GM23338 (cell line): ENCODE results near the gene VWA3B.

ENCODE experiments used
- CREB1 ChIP-seq: fragments of 250-450 bp; sonication (Bioruptor Pico); IDR thresholded peaks from 2 replicates; pipeline ENCODE4 v1.5.0; 2020; ENCODE audit warnings: low read depth, mild to moderate bottlenecking, moderate library complexity
- EZH2 ChIP-seq: fragments of 200-600 bp; sonication (generic); IDR thresholded peaks from one replicate; pipeline ENCODE4 v1.8.0; 2017; ENCODE audit warnings: antibody characterized with exemption, mild to moderate bottlenecking, low read depth; ENCODE audit not compliant: unreplicated experiment
- EZH2phosphoT487 ChIP-seq: fragments of 200-600 bp; sonication (generic); IDR thresholded peaks from one replicate; pipeline ENCODE4 v1.8.1; 2018; ENCODE audit warnings: antibody characterized with exemption; ENCODE audit not compliant: unreplicated experiment
- JUNB ChIP-seq: IDR thresholded peaks from one replicate; pipeline ENCODE4 v1.6.1; 2016; ENCODE audit warnings: antibody characterized with exemption; ENCODE audit not compliant: unreplicated experiment
- NANOG ChIP-seq: IDR thresholded peaks from 2 replicates; pipeline ENCODE4 v1.6.1; 2016; ENCODE audit warnings: antibody characterized with exemption, borderline replicate concordance
- POLR2AphosphoS5 ChIP-seq: IDR thresholded peaks from 2 replicates; pipeline ENCODE4 v1.6.1; 2016; ENCODE audit warnings: antibody characterized with exemption, low read depth
- ZNF114 ChIP-seq: fragments of 250-450 bp; sonication (Bioruptor Pico); IDR thresholded peaks from 2 replicates; pipeline ENCODE4 v1.5.0; 2020; ENCODE audit warnings: mild to moderate bottlenecking, moderate library complexity
- ZNF331 ChIP-seq: fragments of 250-450 bp; sonication (Bioruptor Pico); IDR thresholded peaks from 2 replicates; pipeline ENCODE4 v1.5.0; 2020; ENCODE audit warnings: low read depth, mild to moderate bottlenecking, moderate library complexity
- TF ChIP-seq, protein P1 (sequence below), 2 experiments: fragments of 200-600 bp in 1 of 2; sonication (generic) in 1 of 2; conservative IDR thresholded peaks; 2 replicates each; pipeline versions ENCODE4 v1.5.1 to v1.6.1; 2016 to 2017; ENCODE audit warnings: antibody characterized with exemption in 2 of 2, low read depth in 2 of 2, mild to moderate bottlenecking in 2 of 2, moderate library complexity in 1 of 2
- TF ChIP-seq, protein P2 (sequence below): IDR thresholded peaks from one replicate; pipeline ENCODE4 v1.6.1; 2018; ENCODE audit warnings: antibody characterized with exemption; ENCODE audit not compliant: unreplicated experiment
- TF ChIP-seq, protein P3 (sequence below): IDR thresholded peaks from 2 replicates; pipeline ENCODE4 v1.6.1; 2016; ENCODE audit warnings: antibody characterized with exemption

DNA sequence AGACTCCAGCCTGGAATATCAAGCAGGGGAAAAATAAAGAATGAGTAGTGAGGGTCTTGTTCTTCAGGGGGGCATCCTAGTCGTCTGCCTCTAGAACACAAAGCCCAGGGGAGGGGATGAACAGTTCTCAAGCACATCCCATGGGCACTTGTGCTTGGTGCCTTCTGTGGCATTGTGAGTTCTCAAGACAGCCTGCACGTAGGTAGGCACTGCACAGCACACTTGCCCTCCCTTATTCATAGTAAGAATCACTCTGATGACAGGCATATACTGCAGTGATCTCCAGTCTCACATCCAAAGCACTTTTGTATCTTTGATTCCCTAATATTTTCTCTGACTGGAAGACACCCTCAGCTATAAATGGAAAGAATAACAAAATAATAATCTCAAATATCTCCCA is 154.6 kb downstream of the VWA3B start:
- TF ChIP-seq, protein P1, sequence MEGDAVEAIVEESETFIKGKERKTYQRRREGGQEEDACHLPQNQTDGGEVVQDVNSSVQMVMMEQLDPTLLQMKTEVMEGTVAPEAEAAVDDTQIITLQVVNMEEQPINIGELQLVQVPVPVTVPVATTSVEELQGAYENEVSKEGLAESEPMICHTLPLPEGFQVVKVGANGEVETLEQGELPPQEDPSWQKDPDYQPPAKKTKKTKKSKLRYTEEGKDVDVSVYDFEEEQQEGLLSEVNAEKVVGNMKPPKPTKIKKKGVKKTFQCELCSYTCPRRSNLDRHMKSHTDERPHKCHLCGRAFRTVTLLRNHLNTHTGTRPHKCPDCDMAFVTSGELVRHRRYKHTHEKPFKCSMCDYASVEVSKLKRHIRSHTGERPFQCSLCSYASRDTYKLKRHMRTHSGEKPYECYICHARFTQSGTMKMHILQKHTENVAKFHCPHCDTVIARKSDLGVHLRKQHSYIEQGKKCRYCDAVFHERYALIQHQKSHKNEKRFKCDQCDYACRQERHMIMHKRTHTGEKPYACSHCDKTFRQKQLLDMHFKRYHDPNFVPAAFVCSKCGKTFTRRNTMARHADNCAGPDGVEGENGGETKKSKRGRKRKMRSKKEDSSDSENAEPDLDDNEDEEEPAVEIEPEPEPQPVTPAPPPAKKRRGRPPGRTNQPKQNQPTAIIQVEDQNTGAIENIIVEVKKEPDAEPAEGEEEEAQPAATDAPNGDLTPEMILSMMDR (conservative IDR thresholded peaks at IDR 0.05; ENCODE audit: low read depth in 2 of 2), result no peak
- TF ChIP-seq EZH2 (no peak), POLR2AphosphoS5 (no peak), ZNF114 (CRISPR knock-in tag) (no peak), EZH2phosphoT487 (no peak), JUNB (no peak), CREB1 (CRISPR knock-in tag) (no peak), NANOG (no peak), ZNF331 (CRISPR knock-in tag) (no peak)
- TF ChIP-seq, protein P2, sequence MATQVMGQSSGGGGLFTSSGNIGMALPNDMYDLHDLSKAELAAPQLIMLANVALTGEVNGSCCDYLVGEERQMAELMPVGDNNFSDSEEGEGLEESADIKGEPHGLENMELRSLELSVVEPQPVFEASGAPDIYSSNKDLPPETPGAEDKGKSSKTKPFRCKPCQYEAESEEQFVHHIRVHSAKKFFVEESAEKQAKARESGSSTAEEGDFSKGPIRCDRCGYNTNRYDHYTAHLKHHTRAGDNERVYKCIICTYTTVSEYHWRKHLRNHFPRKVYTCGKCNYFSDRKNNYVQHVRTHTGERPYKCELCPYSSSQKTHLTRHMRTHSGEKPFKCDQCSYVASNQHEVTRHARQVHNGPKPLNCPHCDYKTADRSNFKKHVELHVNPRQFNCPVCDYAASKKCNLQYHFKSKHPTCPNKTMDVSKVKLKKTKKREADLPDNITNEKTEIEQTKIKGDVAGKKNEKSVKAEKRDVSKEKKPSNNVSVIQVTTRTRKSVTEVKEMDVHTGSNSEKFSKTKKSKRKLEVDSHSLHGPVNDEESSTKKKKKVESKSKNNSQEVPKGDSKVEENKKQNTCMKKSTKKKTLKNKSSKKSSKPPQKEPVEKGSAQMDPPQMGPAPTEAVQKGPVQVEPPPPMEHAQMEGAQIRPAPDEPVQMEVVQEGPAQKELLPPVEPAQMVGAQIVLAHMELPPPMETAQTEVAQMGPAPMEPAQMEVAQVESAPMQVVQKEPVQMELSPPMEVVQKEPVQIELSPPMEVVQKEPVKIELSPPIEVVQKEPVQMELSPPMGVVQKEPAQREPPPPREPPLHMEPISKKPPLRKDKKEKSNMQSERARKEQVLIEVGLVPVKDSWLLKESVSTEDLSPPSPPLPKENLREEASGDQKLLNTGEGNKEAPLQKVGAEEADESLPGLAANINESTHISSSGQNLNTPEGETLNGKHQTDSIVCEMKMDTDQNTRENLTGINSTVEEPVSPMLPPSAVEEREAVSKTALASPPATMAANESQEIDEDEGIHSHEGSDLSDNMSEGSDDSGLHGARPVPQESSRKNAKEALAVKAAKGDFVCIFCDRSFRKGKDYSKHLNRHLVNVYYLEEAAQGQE, result no peak
- TF ChIP-seq, protein P3, sequence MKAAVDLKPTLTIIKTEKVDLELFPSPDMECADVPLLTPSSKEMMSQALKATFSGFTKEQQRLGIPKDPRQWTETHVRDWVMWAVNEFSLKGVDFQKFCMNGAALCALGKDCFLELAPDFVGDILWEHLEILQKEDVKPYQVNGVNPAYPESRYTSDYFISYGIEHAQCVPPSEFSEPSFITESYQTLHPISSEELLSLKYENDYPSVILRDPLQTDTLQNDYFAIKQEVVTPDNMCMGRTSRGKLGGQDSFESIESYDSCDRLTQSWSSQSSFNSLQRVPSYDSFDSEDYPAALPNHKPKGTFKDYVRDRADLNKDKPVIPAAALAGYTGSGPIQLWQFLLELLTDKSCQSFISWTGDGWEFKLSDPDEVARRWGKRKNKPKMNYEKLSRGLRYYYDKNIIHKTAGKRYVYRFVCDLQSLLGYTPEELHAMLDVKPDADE, result no peak
